ENCODE measurements around the gene BEND6.

The BEND6 gene

GRCh38 chr6:56916849-56917551, 37.9 kb upstream of the BEND6 start:
- Histone ChIP-seq H3K9me3 (ENCODE audit: insufficient read depth, low read length) (no peaks in the 10 kb centered on the region), H3K9ac (ENCODE audit: low read length) (no peak overlapping the region), H3K79me2 (ENCODE audit: low read length) (no peaks in the 10 kb centered on the region), H3K4me2 (ENCODE audit: low read length) (no peak overlapping the region), H3K36me3 (replicated peaks; ENCODE audit: low read depth, low read length) (no peaks in the 10 kb centered on the region), H2AFZ (ENCODE audit: low read depth, low read length) (no peak overlapping the region), H3K4me1 (ENCODE audit: low read length) (peaks cover 19% of the 10 kb centered on the region), H3K4me3 (ENCODE audit: low read length) (no peak overlapping the region), H3K27ac (ENCODE audit: low read length) (no peak overlapping the region), H3K27me3 (ENCODE audit: low read depth, low read length) (peaks cover 14% of the 10 kb centered on the region; the same call in 1 of the 2 replicates), H4K20me1 (ENCODE audit: insufficient read depth, low read length) (no peaks in the 10 kb centered on the region)
- TF ChIP-seq CTCF (IDR thresholded peaks at IDR 0.05; ENCODE audit: low read depth, low read length) (no peak), EZH2phosphoT487 (IDR thresholded peaks at IDR 0.05; ENCODE audit: low read depth) (no peak)

GRCh38 chr6:56922645-56923044, 32.3 kb upstream of the BEND6 start:
- H3K79me2 ChIP-seq (ENCODE audit: low read length): no peaks in the 10 kb centered on the region
- no peak for TF ChIP-seq EZH2phosphoT487 (IDR thresholded peaks at IDR 0.05; ENCODE audit: low read depth)
- TF ChIP-seq CTCF (IDR thresholded peaks at IDR 0.05; ENCODE audit: low read depth, low read length): no peak
- no peaks in the 10 kb centered on the region for H3K36me3 ChIP-seq (replicated peaks; ENCODE audit: low read depth, low read length)
- no peak overlapping the region for H3K9ac ChIP-seq (ENCODE audit: low read length)
- H3K4me3 ChIP-seq (ENCODE audit: low read length): no peak overlapping the region
- H4K20me1 ChIP-seq (ENCODE audit: insufficient read depth, low read length): no peaks in the 10 kb centered on the region
- H3K4me2 ChIP-seq (ENCODE audit: low read length): no peak overlapping the region
- no peaks in the 10 kb centered on the region for H3K9me3 ChIP-seq (ENCODE audit: insufficient read depth, low read length)
- H3K27me3 ChIP-seq (ENCODE audit: low read depth, low read length): peaks cover 18% of the 10 kb centered on the region; the same call in 1 of the 2 replicates
- H3K4me1 ChIP-seq (ENCODE audit: low read length): peaks cover 9% of the 10 kb centered on the region
- no peak overlapping the region for H3K27ac ChIP-seq (ENCODE audit: low read length)
- no peak overlapping the region for H2AFZ ChIP-seq (ENCODE audit: low read depth, low read length)

GRCh38 chr6:56923565-56923964, 31.3 kb upstream of the BEND6 start:
- no peaks in the 10 kb centered on the region for H3K9me3 ChIP-seq (ENCODE audit: insufficient read depth, low read length)
- peaks cover 16% of the 10 kb centered on the region for H3K4me1 ChIP-seq (ENCODE audit: low read length)
- peaks cover 18% of the 10 kb centered on the region; the same call in 1 of the 2 replicates for H3K27me3 ChIP-seq (ENCODE audit: low read depth, low read length)
- H4K20me1 ChIP-seq (ENCODE audit: insufficient read depth, low read length): no peaks in the 10 kb centered on the region
- H2AFZ ChIP-seq (ENCODE audit: low read depth, low read length): no peak overlapping the region
- H3K4me2 ChIP-seq (ENCODE audit: low read length): no peak overlapping the region
- no peak overlapping the region for H3K27ac ChIP-seq (ENCODE audit: low read length)
- no peaks in the 10 kb centered on the region for H3K79me2 ChIP-seq (ENCODE audit: low read length)
- TF ChIP-seq EZH2phosphoT487 (IDR thresholded peaks at IDR 0.05; ENCODE audit: low read depth) (no peak), CTCF (IDR thresholded peaks at IDR 0.05; ENCODE audit: low read depth, low read length) (no peak)
- no peaks in the 10 kb centered on the region for H3K36me3 ChIP-seq (replicated peaks; ENCODE audit: low read depth, low read length)
- no peak overlapping the region for H3K4me3 ChIP-seq (ENCODE audit: low read length)
- no peak overlapping the region for H3K9ac ChIP-seq (ENCODE audit: low read length)

- peaks cover 13% of the 10 kb centered on the region; the same call in 1 of the 2 replicates for H3K27me3 ChIP-seq (ENCODE audit: low read depth, low read length)
- TF ChIP-seq CTCF (IDR thresholded peaks at IDR 0.05; ENCODE audit: low read depth, low read length) (0 out of 2 replicates have a peak, but pooled peaks have one; percentile 10), EZH2phosphoT487 (IDR thresholded peaks at IDR 0.05; ENCODE audit: low read depth) (no peak)
- H3K27ac ChIP-seq (ENCODE audit: low read length): no peak overlapping the region
- no peaks in the 10 kb centered on the region for H3K9me3 ChIP-seq (ENCODE audit: insufficient read depth, low read length)
- no peak overlapping the region for H3K4me3 ChIP-seq (ENCODE audit: low read length)
- H3K36me3 ChIP-seq (replicated peaks; ENCODE audit: low read depth, low read length): no peaks in the 10 kb centered on the region
- H3K4me2 ChIP-seq (ENCODE audit: low read length): peak overlapping the region; percentile 50
- no peak overlapping the region for H3K9ac ChIP-seq (ENCODE audit: low read length)
- H4K20me1 ChIP-seq (ENCODE audit: insufficient read depth, low read length): no peaks in the 10 kb centered on the region
- peaks cover 18% of the 10 kb centered on the region for H3K4me1 ChIP-seq (ENCODE audit: low read length)
- H2AFZ ChIP-seq (ENCODE audit: low read depth, low read length): peak overlapping the region; percentile 81
- H3K79me2 ChIP-seq (ENCODE audit: low read length): no peaks in the 10 kb centered on the region
Observed at GRCh38 chr6:56927538-56928453, 27.1 kb upstream of the BEND6 start.
